Epithelial cell of esophagus (primary cell): Measurements from ENCODE around the gene CCL23.

Experiments used
- DNase-seq: peaks from one replicate; pipeline ENCODE4 v3.0.0; 2010; ENCODE audit warnings: low read depth
- H3K4me3 ChIP-seq: 2 replicates; pipeline ENCODE4 v1.5.1; 2011; ENCODE audit warnings: mild to moderate bottlenecking, low read length, control low read depth
- TF ChIP-seq, protein P1 (sequence below): IDR thresholded peaks from 2 replicates; pipeline ENCODE4 v1.5.1; 2011; ENCODE audit warnings: low read depth, mild to moderate bottlenecking, low read length, control low read depth, inconsistent platforms; ENCODE audit not compliant: insufficient read depth; ENCODE audit errors: missing control alignments

The CCL23 gene, protein sequence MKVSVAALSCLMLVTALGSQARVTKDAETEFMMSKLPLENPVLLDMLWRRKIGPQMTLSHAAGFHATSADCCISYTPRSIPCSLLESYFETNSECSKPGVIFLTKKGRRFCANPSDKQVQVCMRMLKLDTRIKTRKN

DNA sequence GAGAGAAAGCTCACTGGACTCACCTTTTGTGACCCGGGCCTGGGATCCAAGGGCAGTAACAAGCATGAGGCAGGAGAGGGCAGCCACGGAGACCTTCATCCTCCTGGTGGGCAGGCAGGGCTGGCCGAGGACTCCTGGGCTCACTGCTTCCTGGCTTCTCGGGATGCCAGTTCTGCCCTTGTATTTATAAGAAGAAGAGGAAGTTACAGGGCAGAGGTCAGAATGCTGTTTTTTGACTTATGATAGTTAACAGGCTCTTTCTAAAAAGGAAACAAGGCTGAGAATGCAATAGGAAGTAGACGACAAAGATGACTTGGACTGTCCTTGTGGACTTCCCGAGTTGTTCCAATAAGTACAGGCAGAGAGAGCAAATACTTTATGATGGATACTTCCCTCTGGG, at the start of gene CCL23:
CCL23 (minus strand) TSS at position 174 of the 400 bp plus-strand sequence; CDS start at position 99, 75 bp downstream.
- TF ChIP-seq, protein P1, sequence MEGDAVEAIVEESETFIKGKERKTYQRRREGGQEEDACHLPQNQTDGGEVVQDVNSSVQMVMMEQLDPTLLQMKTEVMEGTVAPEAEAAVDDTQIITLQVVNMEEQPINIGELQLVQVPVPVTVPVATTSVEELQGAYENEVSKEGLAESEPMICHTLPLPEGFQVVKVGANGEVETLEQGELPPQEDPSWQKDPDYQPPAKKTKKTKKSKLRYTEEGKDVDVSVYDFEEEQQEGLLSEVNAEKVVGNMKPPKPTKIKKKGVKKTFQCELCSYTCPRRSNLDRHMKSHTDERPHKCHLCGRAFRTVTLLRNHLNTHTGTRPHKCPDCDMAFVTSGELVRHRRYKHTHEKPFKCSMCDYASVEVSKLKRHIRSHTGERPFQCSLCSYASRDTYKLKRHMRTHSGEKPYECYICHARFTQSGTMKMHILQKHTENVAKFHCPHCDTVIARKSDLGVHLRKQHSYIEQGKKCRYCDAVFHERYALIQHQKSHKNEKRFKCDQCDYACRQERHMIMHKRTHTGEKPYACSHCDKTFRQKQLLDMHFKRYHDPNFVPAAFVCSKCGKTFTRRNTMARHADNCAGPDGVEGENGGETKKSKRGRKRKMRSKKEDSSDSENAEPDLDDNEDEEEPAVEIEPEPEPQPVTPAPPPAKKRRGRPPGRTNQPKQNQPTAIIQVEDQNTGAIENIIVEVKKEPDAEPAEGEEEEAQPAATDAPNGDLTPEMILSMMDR = no peak
- no peak for DNase-seq
- no peak within 1 kb of the TSS for H3K4me3 ChIP-seq

DNA sequence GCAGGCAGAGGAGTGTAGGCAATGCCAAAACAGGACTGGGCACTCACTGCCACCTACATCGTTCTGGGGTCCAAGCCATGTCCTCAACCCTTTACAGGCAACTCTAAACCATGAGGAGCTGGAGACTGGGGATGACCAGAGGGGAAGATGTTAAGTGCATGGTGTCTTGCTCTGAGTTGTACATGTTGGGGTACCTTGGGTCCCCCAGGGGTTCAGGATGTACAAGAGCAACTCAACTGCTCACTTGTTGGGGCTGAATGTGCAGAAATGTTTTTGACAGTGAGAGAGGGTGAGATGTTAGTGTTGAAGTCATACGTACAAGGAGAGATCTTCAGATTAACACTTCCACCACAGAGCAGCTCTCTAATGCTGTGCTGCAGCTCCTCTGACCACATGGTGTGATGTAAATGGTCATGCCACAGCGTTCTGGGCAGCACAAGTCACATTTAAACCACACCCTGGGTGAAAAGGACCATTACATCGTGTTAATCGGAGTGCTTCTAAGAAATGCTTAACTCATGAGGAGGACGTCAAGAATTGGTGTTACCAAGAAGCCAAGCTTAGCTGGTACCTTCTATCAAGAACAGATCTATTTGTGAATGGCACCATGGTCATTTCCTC, 48.7 kb upstream of the CCL23 start:
- no peak overlapping the region for H3K4me3 ChIP-seq
- TF ChIP-seq, protein P1 = no peak
- no peak for DNase-seq

DNA sequence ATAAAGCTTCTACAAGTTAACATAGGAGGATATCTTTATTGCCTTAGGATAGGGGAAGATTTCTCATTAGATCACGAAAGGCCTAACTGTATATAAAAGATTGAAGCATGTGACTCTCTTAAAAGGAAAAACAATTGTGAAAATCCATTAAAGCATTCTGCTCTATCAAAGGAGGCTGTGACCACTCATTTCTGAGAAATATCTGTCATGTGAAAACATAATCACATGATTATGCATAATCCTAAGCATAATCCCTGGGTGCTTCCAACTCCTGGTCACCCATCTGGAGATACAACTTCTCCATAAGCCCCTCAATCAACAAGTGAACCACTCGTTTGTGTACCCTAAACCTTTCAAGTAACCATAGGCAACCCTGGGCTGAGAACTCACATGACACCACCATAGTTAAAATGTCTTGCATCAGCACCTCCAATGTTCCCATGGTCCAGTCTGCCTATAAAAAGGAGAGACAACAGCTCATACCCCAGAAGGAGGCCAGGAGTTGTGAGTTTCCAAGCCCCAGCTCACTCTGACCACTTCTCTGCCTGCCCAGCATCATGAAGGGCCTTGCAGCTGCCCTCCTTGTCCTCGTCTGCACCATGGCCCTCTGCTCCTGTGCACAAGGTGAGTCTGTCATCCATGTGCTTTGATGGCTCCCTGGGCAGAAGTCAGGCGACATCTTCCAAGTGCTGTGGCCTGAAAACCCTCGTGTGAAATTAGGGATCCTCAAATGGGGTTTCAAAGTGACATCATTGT, 46.2 kb upstream of the CCL23 start, which contains the start of gene CCL18:
CCL18 (plus strand) TSS at position 487 of the 756 bp plus-strand sequence; CDS start at position 558, 71 bp downstream.
- no peak for DNase-seq
- TF ChIP-seq, protein P1 = no peak
- no peak within 1 kb of the TSS for H3K4me3 ChIP-seq

DNA sequence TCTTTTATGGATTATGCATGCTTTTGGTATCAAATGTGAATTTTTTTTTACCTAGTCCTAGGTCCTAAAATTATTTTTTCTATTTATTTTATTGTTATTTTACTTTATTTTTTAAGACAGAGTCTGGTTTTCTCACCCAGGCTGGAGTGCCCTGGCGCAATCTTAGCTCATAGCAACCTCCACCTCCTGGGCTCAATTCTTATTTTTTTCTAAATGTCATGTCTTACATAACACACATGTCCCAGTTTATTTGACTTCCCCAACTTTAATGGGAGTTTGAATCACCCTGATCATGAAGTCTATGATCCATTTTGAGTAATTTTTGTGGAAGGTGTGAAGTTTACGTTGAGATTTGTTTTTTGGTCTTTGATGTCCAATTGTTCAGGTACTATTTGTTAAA, 43.0 kb upstream of the CCL23 start:
- DNase-seq = no peak
- no peak overlapping the region for H3K4me3 ChIP-seq
- TF ChIP-seq, protein P1 = no peak

DNA sequence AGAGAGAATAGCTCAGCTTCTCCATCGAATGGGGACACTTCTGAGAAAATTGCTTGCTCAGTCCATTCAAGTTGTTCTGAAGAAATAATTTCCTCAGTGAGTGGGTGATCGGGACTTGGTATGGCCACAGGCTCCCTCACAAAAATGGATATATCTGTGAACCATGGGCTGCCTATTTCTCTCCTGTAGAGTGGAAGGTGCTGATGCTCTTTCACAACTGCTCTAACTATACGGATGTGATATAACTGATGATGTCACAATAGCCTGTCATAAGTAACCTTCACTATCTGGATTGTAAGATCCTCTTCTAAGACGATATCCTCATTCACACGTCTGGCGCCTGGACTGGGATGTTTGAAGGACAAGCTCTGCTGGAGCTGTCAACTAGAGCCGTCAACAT, 41.6 kb upstream of the CCL23 start:
- H3K4me3 ChIP-seq = no peak overlapping the region
- TF ChIP-seq, protein P1 = no peak
- no peak for DNase-seq

DNA sequence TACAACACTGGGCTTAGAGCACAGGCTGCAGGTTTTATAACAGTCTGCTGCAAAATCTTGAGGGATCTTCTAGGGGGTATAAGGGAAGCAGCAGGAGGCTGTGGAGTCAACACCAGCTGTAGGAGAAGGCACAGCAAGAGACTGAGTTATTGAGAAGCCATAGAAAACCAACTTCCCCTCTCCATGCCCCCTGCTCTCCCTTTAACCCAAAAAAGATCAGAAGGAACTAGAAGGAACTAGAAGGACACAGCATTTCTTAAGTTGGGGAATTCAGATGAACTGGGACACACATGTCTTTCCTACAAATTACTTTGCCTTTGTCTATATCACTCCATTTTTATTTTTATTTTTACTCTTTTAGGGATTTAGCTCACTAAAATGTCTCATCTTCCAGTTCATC, 40.1 kb upstream of the CCL23 start:
- DNase-seq = no peak
- TF ChIP-seq, protein P1 = no peak
- H3K4me3 ChIP-seq = no peak overlapping the region
